ENCODE results near the gene PIK3R1.

GRCh38 chr5:68325065-68325580 lies 109.6 kb downstream of the PIK3R1 start:
- TF ChIP-seq CTCF (IDR thresholded peaks at IDR 0.05) (no peak), POLR2A (IDR thresholded peaks at IDR 0.05) (no peak)

Data from body of pancreas (tissue), 4 donors.